Ovary (tissue), 3 donors: Measurements from ENCODE around the gene STRIP1.

Source experiments
- CTCF ChIP-seq, 3 donors: fragments of 450-650 bp in 2 of 3; fragments of 200-600 bp in 1 of 3; IDR thresholded peaks; one replicate each; pipeline versions ENCODE4 v1.5.1 to v1.8.0; 2016 to 2022; ENCODE audit warnings: antibody characterized with exemption in 3 of 3, mild to moderate bottlenecking in 1 of 3
- EP300 ChIP-seq: sonication (generic); formaldehyde crosslinking; IDR thresholded peaks from one replicate; pipeline ENCODE4 v1.6.1; 2017; ENCODE audit warnings: antibody characterized with exemption
- POLR2A ChIP-seq: fragments of 450-650 bp; IDR thresholded peaks from one replicate; pipeline ENCODE4 v1.6.1; 2017; ENCODE audit warnings: antibody characterized with exemption, mild to moderate bottlenecking, moderate library complexity
- donor health status: DM: no; HTN: no; CAD: no.

- TF ChIP-seq CTCF (IDR thresholded peaks at IDR 0.05) (no peak), EP300 (no peak), POLR2A (no peak)
Observed at GRCh38 chr1:110068646-110069403, 34.4 kb downstream of the STRIP1 start.
